NOMO-1 (cell line): Measurements from ENCODE around the gene MAP7D2.

ENCODE experiments used
- DNase-seq, 2 experiments: peaks; one replicate each; lab custom pipeline; 2025; ENCODE audit not compliant: unreplicated experiment in 2 of 2; lab: John Stamatoyannopoulos, UW

MAP7D2 gene

DNA sequence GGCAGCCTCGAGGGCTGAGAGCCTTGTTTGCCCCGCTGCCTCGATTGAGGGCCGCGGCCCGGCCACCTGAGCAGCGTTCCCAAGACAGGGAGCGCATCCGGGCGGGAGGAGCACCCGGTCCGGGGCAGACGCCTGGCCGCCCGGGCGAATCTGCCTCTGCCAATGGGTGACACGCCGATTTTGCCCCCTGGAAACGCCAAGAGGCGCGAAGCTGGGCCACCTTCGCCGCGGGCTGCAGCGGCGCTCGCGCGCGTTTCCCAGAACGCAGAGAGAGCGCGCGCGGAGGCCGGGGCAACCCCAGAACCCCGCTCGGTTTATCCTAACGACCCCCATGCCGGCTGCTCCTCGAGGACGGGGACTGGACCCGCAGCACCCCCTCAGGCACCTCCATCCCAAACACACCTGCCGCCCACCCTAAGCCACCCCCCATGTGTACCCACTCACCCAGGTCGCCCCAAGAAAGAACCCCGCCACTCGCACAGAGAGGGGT is 575 bp downstream of the MAP7D2 start:
- no peak for DNase-seq

DNA sequence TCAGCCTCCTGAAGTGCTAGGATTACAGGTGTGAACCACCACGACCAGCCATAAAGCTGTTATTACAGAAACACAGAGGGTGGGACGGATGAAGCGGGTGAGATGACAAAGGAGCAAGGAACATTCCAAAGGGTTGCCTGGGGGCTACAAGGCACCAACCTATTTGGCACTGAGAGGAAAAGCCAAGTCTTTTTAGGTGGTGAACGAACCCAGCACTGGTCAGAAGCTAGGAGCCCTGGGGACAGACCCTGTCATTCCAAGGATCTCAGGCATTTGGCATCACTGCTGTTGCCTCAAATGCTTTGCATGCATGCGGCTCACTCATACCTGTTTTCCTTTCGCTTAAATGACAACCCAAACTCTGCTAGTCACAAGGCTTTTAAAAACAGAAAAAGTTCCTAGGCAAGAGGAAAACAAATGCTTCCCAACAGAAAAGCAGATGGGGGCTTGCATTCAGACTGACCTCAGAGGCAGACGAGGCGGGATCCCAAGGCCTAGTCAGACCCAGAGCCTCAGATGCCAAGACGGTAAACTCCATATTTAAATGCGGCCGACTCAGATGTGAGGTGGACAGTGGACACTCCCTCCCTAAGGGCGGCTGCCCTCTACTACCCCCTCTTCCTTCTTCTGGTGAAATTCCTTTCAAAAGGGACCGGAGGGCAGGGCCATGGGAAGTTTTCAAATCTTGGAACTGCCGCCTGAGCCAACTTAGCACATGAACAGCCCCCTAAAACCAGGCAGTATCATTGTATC is 4.5 kb downstream of the MAP7D2 start:
- DNase-seq, result no peak

DNA sequence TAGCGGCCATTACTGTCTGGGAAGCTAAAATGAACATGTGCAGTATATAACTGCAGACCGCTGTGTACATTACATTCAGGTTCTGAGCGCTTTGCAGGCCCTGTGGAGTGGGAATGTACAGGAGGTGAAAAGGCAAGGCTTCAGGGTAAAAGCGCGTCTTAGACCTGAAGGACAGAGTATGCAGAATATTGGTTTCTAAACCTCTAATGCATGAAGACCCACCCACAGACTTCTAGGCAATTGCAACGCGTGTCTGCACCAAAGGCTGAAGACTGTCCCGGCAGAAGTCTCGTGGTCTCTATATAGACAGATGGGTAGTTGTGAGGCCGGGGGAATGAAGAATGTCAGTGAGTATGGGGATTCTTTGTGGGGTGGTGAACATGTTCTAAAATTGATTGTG is 5.4 kb downstream of the MAP7D2 start:
- no peak for DNase-seq

DNA sequence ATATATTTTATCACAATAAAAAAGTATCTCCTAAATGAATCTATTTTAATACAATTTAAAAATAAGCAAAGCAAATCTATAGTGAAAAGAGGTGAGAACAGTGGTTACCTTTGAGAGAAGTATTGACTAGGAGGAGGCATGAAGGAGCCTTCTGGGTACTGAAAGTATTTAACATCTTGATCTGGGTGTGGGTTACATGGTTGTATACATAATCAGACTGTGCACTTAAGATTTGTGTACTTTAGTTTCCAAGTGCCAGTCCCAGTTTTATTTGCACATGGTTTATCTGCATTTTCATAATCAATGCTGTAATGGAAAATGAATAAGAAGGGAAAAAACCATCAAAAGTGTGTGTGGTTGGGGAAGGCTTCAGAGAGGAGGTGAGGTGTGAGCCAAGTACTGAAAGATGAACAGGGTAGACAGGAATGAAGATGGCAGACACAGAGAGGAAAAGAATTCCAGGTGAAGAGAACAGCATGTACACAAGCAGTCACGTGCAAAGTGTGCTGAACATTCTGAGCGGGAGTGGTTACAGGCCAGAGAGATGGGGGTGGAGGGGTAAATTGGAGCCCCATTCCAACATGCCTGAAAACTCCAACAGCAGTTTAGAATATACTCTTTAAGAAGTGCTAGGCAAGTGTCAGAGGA is 14.6 kb downstream of the MAP7D2 start:
- DNase-seq, result no peak

DNA sequence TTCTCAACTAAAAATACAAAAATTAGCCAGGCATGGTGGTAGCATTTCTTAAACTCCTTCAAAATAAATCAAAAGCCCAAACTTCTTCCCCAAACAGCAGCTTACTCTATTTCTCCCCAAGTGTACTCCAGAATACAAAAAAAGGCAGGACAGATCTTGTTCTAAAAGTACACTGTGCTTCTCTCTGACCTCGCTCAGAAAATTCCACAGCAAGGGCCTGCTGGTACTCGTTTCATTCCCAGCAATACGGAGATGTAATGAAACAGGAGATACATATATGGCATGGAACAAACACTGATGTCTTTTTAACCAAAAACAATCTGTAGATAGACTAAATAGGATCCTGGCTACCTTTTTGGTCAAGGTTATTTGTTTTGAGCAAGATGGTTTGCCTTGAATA is 25.2 kb downstream of the MAP7D2 start:
- DNase-seq, result no peak

DNA sequence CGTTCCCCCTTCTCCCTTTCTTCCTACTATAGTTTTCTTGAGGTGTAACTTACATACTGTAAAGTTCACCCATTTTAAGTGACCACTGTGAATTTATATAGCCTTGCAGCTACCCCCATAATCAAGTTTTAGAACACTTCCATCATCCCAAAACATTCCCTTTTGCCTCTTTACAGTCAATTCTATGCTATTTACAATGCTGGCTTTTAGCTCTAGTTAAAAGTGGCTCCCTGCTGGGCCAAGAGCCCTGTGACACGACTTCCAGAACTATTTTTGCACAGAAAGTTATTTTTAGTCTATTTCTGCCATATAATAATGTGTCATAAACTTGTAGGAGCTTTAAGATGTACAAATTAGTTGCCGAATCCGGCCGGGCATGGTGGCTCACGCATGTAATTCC is 26.9 kb downstream of the MAP7D2 start:
- DNase-seq, result no peak

DNA sequence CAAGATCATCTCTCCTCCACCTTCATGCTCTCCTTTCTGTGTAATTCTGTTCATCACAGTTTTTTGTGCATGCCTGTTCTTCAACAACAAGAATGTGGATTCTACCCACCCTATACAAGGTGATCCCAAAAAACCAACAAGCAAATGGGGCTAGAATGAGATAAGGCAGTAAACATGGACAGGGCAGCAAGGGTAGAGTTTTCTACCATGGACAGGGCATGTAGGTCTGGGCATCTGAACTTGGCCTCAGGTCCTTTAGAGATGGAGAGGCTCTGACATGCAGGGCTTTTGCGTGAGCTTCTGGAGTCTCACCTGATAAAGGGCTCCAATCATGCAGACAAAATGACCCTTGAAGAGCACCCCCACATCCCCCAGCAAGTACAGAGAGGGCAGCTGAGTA is 36.4 kb downstream of the MAP7D2 start:
- DNase-seq, result no peak

DNA sequence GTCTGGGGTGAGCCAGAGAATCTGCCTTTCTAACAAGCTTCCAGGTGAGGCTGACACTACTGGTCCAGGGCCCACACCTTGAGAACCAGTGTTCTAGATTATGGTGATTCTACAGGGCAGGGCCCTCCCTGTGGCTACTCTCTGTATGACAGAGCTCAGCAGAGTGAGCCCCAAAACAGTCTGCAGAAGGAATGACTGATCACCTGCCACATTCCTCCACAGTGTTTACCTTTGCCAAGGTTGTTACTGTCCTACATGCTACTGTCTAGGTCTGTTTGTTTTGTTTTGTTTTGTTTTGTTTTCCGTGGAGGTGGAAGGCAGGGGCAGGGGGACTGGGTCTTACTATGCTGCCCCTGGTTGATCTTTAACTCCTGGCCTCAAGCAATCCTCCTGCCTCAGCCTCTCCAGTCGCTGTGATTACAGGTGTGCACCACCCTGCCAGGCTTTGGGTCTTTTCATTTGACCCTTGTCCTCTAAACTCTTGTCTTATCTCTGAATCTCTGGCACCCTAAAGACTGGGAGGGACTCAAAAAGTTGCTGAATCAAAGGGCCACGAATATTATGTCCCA is 45.1 kb downstream of the MAP7D2 start:
- DNase-seq, result no peak

DNA sequence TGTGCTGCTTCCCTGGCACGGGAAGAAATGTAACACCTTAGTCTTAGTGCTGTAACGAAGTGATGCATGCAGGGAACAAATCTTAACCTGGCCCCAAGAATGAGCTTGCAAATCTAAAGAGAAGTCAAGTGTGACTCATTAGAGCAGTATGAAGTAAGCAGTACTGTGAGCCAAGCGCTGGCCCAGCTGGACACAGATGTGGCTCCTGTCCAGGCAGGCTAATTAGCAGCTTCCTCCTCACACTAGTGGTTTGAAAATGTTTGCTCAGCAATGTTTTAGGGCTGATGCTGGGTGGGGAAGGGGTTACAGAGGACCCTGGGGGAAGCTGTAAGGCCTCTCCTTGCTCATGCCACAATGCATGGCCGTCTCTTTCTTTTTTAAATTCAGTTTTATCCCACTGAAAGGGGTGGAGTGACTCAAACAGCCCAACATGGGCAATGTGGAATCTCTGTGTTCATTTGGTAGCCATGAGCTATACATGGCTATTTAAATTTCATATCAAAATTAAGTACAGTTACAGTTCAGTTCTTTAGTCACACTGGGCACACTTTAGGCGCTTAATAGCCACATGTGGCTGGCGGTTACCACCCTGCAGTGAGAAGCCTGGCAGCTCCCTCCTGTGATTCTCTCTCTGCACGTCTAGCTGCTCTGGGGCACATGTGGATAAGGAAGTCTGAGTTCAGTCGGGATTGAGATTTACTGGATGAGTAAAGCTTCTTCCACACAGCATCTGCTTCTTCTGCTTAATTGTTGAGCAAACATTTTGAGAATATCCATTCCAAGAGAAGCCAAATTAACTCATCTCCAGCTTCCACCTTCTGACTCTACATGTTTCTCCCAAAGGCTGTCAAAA is 48.8 kb downstream of the MAP7D2 start:
- peak; percentile 84 to 87 for DNase-seq

DNA sequence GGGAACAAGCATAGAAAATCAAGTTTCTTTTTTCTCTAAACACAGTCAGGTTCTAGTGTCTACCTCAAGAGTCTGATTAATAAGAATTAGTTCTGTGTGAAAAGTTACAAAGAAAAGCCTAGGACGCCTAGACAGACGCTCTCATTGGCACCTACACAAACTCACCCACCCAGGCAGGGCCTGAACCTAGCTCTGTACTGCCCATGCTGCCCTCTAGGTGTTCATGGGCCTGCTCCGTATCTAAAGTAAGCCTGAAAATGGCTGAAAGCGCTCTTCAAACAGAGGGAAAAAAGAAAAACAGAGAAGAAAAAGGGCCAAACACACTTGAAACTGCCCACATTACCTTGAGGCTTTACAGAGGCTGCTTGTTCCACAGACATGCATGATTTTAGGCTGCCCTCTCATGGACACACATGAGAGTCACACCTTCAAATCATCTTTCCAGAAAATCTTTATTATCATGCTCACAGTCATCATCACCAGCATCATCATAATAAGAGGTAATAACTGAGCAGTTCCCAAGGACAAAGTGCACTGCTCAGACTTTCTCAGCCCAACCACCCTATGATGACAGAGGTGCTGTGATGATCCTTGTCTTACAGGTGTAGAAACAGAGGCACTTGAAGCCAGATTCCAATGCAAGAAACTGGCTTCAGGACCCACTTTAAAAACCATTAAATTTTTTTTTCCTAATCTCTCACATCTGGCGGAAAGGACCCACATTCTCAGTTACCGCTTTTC is 49.6 kb downstream of the MAP7D2 start:
- DNase-seq, result peak; percentile 29 to 54

DNA sequence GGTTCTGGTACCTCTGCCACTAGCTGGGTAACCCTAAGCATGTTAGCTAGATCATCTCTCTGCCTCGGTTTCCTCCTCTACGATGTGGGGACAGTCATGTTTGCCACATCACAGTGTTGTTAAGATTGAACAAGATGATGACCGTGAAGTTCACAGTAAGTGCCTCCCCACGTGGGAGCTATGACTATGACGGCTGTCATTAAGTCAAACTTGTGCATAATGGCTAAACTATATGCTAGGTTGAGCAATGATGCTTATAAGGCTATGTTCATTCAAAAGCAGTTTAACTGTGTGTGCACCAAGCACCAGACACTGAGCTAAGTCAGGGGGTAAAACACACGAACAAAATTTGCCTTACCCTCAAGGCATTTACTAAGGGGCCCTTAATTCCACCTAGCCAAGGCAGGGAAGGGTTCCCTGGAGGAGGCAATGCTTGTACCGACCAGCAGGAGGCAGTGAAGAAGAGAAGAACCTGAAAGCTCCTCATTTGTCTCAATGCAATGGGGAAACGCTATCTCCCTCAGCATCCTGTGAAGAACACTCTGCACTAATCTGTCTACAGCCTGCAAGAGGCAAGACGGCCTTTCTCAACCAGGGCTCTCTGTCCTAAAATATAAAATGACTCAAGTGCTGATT is 52.9 kb downstream of the MAP7D2 start:
- no peak for DNase-seq

DNA sequence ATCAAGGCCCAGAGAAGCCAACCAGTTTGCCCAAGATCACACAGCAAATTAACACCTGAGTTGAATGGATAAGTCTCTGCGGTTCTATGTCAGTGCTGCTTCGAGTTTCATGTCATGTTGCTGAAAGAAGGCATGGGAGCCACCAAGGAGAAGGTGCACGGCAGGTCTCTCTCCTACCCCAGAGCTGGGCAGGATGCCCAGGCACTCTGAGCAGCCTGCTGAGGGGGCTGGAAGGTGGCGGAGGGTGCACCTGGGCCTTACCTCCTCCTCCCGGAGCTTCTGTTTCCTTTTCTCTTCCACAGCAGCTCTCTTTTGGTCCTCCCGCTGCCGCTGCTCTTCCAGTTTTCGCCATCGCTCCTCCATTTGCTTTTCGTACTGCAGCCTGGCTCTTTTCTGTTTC is 53.6 kb downstream of the MAP7D2 start:
- no peak for DNase-seq

DNA sequence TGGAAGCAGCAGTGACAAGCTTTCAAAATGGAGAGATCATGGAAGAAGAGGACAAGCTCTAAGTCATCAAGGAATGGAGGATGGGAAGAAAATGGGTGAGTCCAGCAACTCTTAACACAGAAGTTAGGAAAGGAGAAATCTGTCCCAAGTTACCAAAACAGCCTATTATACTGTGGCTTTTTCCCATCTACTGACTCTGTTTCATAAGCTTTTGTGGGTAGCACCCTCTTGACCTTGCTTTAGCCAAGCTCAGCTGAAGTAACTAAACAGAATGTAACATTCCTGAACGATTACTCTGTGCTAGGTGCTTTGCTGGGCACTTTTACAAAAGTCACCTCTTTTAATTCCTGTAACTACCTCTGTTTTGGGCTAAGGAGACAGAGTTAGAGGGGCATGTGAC is 54.9 kb downstream of the MAP7D2 start:
- DNase-seq, result peak in 1 of 2 experiments; percentile 28

DNA sequence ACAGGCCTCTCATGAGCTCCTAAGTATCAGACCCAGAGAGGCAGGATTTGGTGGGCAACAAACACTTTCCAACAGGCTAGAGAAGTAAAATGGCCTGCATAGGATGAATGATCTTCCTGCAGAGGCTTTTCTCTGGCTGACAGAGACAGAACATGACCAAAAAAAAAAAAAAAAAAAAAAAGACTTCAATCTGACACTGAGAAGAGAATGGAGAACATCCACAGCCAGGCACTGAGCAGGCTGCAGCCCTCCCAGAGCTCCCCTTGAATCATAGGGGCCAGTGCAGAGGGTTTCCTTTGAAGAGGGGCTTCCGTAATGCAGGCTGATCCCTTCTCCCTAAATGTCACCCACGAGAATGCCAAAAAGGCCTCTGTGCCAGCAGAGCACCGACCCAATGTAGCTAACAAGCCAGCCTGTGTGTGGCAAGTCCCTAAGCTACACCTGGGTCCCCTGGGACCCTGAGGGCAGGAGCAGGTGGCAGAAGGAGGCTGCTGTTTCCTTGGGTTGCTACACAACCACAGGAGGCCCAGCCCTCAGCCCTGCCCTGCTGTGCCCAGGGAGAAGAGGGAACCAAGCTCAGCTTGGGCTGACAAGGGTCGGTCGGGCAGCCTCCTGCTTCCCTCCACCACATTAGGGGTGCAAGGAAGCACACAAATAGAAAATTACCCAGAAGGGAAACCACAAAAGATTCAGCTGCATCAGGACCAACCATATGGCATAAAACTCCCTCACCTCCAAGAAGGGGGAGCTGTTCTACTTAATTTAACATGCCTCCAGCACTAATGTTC is 55.6 kb downstream of the MAP7D2 start:
- peak; percentile 57 to 62 for DNase-seq

DNA sequence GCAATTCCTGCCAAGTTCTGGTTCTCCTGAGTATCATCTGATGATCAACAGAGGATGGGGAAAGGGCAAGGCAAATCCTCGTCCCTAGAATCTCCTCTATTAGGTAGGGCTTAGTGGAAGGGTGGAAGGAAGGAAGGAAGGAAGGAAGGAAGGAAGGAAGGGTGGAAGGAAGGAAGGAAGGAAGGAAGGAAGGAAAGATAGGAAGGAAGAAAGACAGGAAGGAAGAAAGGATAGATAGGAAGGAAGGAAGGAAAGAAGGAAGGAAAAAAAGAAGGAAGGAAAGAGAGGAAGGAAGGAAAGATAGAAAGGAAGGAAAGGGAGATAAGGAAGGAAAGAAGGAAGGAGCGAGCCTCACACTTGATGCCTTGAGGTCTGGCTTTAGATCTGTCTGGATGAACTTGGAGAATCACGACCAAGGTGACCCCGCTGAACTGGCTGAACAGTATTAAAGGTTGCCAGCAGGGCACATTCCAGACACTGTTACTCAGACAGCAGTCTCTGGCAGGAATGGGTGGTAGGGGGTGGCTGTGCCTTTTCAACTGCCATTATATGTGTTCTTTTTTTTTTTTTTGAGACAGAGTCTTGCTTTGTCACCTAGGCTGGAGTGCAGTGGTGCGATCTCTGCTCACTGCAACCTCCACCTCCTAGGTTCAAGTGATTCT is 57.1 kb downstream of the MAP7D2 start:
- DNase-seq, result no peak

DNA sequence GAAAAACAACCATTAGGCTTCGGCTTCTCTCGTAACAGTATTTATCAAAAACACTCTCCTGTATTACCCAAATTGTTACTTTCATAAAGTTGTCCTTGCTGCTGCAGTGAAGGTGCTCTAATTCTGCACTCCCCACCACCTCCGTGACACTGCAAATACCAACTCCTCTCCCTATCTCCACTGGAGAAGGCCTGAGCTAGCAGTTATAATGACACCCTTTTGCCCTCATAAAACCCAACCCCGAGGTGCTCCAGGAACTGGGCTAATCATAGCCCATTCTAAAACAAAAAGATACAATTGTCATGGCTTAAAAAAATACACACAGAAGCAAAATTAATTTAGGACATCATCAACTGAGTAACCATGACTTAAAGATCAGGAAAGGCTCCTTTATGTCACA is 59.2 kb downstream of the MAP7D2 start:
- DNase-seq, result no peak

DNA sequence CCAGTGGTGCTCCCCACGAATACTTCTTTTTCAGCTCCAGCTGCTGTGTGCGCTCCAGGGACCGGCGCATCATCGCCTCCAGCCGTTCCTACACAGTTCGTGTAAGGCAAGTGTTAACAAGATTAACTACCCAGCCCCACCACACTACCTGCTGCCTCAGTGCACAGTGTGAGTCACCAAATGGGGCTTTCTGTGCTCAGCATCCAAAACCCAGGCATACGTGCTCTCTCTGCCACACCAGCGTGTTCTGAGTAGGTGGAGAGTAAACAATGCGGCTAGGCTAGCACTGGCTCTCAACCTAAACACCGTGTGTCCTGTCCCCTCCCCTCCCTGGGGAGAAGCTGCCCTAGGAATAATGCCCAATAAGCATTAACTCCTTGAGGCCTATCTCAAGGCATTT is 60.0 kb downstream of the MAP7D2 start:
- DNase-seq, result no peak

DNA sequence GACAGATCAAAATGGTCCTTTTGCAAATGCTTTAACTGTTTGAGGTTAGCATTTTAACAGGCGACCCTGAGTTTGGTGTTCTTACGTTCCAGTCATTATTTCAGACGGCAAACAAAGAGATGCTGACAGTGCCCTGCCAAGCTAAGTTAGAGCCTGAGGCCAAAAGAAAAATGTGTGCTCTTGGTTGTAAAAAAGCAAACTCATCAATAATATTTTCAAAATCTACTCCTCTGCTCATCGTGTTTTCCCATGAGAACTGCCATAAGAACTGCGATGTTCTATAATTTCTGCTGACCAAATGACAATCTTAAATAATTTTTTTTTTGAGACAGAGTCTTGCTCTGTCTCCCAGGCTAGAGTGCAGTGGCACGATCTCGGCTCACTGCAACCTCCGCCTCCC is 63.2 kb downstream of the MAP7D2 start:
- no peak for DNase-seq

DNA sequence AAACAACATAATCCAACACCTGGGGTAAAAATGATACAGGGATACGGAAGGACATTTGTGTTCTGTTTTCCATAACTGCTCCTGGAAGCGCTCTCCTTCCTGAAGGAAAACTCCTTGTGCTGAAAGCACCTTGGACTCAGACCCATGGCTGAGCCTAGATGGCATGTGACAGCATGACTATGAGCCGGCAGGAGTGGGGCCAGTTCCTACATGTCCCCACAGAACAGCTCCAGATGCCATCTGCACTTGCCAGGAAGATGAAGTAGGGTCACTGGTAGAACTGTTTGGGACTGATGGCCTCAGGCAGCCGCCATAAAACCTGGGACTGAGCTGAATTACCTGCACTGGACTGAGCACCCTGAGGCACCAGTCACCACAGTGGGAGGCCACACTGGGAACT is 69.8 kb downstream of the MAP7D2 start:
- DNase-seq, result no peak
